Testis (tissue), 2 donors: ENCODE data around the gene DCLK1.

ENCODE experiments used
- CTCF ChIP-seq, 3 experiments: fragments of 450-650 bp in 2 of 3; fragments of 200-600 bp in 1 of 3; sonication (generic) in 1 of 3; IDR thresholded peaks; one replicate each; pipeline ENCODE4 v1.5.1; 2016 to 2019; ENCODE audit warnings: antibody characterized with exemption in 3 of 3, mild to moderate bottlenecking in 2 of 3, moderate library complexity in 1 of 3
- POLR2A ChIP-seq: fragments of 450-650 bp; IDR thresholded peaks from one replicate; pipeline ENCODE4 v1.6.1; 2017; ENCODE audit warnings: antibody characterized with exemption, mild to moderate bottlenecking, moderate library complexity

GRCh38 chr13:35920816-35921215 is 210.4 kb downstream of the DCLK1 start:
- TF ChIP-seq POLR2A (no peak), CTCF (IDR thresholded peaks at IDR 0.05) (no peak)
